ENCODE data around the gene GNA15. TPM values are rescaled to one million over a fixed set of nuclear protein-coding genes. Genes with fewer than 3 reads are reported as not detected.
"Not testable (repeated sequence)": the region's sequence is repeated elsewhere in the genome, so short reads cannot be mapped to it uniquely, and the experiment has no call there.

Gene GNA15
- total RNA-seq, 1 donor from 2014 or later = 0.05 TPM

GRCh38 chr19:3149089-3149488 is 13.3 kb downstream of the GNA15 start:
- DNase-seq (ENCODE audit: low read depth) = no peak

- no peak for DNase-seq (ENCODE audit: low read depth)
These were observed 14.0 kb downstream of the GNA15 start for GRCh38 chr19:3149526-3150505.

GRCh38 chr19:3150739-3151329 is 15.0 kb downstream of the GNA15 start:
- no peak for DNase-seq (ENCODE audit: low read depth)

GRCh38 chr19:3151563-3152418 is 16.0 kb downstream of the GNA15 start:
- DNase-seq (ENCODE audit: low read depth) = no peak

- no peak for DNase-seq (ENCODE audit: low read depth)
These were observed 16.6 kb downstream of the GNA15 start for GRCh38 chr19:3152419-3152780.

GRCh38 chr19:3153286-3154230 is 17.7 kb downstream of the GNA15 start:
- DNase-seq (ENCODE audit: low read depth) = no peak

- DNase-seq (ENCODE audit: low read depth) = not testable (repeated sequence)
These were observed 18.6 kb downstream of the GNA15 start for GRCh38 chr19:3154447-3154846.

GRCh38 chr19:3154957-3155736 is 19.3 kb downstream of the GNA15 start:
- peak; percentile 79 for DNase-seq (ENCODE audit: low read depth)

GRCh38 chr19:3157096-3157845 is 21.4 kb downstream of the GNA15 start:
- no peak for DNase-seq (ENCODE audit: low read depth)

- no peak for DNase-seq (ENCODE audit: low read depth)
These were observed 23.7 kb downstream of the GNA15 start for GRCh38 chr19:3159565-3159964.

- no peak for DNase-seq (ENCODE audit: low read depth)
These were observed 24.4 kb downstream of the GNA15 start for GRCh38 chr19:3160219-3160618.

GRCh38 chr19:3161453-3161852 is 25.6 kb downstream of the GNA15 start:
- no peak for DNase-seq (ENCODE audit: low read depth)

GRCh38 chr19:3162418-3163229 is 26.8 kb downstream of the GNA15 start:
- DNase-seq (ENCODE audit: low read depth) = peak; percentile 25

GRCh38 chr19:3163230-3163886 is 27.5 kb downstream of the GNA15 start:
- DNase-seq (ENCODE audit: low read depth) = peak; percentile 70

- DNase-seq (ENCODE audit: low read depth) = no peak
These were observed 28.1 kb downstream of the GNA15 start for GRCh38 chr19:3163943-3164342.

- DNase-seq (ENCODE audit: low read depth) = no peak
These were observed 31.9 kb downstream of the GNA15 start for GRCh38 chr19:3167533-3168272.
